HG03378 (cell line): Measurements from ENCODE around the gene TP53.
"Not testable (repeated sequence)": the region's sequence is repeated elsewhere in the genome, so short reads cannot be mapped to it uniquely, and the experiment has no call there.

Source experiments
- ATAC-seq: cut with Tn5 transposase; IDR thresholded peaks from one replicate; pipeline ENCODE4 v1.9.1; 2021; ENCODE audit warnings: mild to moderate bottlenecking, moderate library complexity; ENCODE audit not compliant: unreplicated experiment

Gene TP53

DNA sequence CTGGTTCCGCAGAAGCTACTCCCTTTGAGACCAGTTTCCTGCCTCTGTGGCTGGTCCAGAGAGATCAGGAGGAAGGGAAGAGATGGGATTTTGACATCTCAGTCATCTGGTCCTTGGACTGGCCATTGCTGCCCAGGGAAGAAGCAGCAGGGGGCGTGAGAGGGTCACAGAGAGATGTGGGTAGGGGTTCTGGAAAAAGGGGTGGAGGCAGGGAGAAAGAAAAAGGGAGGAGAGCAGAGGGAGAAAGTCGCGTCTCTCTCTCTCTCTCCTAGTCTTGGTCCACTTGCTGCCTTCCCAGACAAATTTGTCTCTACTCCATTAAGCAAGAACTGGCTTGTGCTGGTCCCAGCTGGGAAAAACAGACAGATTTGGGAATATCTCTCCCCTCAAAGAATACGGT is 52.9 kb downstream of the TP53 start:
- no peak for ATAC-seq

DNA sequence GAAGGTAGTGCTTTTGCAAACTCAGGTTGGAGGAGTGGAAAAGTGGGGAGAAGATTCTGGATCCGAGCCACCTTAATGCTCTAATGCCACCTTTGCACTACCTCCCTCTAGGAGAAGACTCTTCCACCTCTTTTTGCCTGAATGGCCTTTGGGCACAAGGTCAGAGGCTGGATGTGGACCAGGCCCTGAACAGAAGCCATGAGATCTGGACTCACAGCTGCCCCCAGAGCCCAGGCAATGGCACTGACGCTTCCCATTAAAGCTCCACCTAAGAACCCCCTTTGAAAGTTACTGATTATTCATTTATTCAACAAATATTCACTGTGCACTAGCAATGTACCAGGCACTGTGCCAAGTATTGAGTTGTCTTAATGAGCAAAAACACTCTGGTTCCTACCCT is 54.2 kb downstream of the TP53 start:
- ATAC-seq: no peak

DNA sequence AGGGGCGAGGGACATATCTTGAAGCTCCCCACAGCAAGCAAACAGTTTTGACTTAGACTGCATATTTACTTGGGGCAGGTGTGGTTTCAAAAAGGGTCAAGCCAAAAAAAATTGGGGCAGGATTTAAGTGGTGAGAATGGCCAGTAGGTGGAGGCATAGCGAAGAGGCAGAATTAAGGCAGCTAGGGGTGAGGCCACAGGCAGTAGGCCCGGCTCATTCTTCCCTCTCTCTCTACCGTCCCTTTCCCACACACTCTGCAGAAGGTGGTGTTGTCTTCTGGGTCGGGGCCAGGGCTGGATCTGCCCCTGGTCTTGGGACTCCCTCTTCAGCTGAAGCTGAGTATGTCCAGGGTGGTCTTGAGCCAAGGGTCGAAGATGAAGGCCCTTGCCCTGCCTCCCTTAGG is 54.8 kb downstream of the TP53 start:
- no peak for ATAC-seq

DNA sequence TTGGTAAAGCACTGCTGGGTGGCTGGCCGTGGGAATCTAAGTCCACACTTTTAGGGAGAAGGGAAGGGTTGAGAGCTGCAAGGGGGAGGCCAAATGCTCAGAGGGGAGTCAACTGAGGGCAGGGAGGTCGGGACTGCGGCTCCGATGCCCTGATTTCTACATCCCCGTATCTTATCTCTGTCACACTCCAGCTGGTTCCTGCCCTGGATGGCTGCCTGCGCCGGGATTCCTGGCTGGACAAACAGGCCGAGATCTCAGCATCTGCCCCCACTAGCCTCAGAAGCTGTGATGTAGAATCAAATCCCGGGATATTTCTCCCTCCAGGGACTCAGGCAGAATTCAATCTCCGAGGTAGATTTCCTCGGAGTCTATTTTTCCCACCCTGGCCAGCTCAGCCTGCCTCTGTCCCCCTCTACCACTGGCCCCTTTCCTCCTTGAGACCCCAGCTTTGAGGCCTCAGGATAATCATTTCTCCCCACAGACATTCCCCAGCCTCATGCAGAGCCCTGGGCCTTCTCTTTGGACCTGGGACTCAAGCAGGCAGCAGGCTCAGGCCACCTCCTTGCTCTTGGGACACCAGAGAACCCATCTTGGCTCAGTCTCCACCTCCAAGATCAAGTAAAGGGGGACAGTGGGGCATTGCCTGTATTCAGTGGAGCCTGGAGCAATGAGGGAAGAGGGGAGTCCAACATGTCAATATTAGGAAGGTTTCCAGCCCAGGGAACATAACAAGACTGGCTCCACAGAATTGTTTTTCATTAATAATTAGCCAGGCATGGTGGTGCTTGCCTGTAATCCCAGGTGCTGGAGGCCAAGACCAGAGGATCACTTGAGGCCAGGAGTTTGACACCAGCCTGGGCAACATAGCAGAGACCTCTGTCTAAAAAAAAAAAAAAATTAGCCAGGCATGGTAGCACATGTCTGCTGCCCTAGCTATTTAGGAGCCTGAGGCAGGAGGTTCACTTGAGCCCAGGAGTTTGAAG is 55.6 kb downstream of the TP53 start:
- no peak for ATAC-seq

DNA sequence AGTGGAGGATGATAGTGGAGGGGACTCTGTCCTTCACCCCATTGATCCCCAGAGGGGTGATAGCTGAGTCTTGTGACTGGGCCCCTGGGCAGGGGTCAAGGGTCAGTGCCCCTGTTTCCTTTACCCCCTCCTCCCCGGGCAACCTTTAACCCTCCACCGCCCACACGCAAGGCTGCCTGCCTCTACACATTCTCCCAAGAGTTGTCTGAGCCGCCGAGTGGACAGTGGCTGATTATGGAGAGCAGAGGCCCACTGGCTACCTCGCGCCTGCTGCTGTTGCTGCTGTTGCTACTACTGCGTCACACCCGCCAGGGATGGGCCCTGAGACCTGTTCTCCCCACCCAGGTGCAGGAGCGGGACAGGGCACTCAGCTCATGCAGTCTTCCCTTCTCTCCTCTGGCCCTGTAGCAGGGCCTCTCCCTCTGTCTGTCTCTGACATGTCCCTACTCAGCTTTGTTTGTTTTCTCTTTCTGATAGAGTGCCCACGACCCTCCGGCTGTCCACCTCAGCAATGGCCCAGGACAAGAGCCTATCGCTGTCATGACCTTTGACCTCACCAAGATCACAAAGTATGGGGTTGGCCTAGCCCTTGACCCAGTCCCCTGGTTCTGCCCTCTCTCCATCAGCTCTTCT is 57.2 kb downstream of the TP53 start, which contains the start of gene SHBG:
Gene SHBG (plus strand): TSS at position 197 of the 633 bp plus-strand sequence. CDS start 38 bp downstream, at position 235.
- no peak for ATAC-seq

DNA sequence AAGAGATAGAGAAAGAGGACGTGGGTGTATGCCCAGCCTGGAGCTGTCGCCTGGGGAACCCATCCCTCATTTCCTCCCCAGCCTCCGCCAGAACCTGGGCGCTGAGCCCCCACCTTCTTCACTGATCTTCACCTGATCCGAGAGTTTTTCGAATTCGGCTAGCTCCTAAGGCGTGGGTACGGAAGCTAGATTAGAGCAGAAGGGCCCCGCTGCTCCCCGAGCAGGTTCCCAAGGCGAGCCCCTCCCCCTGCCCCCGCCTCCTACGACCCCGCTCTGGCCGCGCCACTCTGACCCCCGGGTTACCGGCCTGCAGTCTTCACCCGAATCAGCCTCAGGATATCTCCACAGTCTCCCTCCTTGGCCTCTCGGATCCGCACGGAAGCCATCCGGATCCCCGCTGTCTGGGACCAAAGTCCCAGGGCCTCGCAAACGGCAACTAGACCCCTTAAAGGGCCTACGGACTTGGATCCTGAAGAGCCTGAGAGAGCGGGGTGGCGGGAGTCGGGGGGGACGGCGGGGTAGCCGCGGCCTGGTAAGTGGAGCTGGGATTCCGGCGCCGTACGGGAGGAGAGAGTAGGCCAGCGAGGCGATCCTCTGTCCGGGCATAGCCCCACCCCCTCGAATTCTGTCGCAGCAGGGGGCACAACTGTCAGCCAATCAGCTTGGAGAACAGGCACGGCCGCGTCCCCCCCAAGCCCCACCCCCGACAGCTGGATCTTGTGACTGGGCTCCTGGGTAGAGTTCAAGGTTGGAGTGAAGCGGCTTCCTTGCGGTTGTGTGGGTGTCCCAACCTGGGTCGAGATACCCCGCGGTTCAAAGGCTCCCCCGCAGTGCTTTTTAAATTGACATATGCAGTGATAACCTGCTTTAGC is 59.8 kb downstream of the TP53 start, which contains the start of gene SAT2:
Gene SAT2 (minus strand): TSS at position 572 of the 872 bp plus-strand sequence. CDS start 186 bp downstream, at position 386.
- no peak for ATAC-seq

DNA sequence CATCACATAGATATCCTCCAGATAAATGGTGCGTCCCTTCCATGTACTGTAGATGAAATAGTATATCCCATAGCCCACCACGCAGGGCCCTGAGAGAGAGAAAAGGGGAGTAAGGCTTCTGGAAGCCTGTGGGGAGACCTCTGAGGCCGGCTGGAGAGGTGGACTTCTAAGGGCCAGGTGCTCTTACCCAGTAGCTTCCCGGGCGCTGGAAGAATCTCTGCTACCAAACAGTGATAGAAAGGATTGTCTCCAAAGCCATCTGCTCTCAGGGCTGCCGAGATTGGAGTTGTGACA is 60.4 kb downstream of the TP53 start:
- no peak for ATAC-seq

DNA sequence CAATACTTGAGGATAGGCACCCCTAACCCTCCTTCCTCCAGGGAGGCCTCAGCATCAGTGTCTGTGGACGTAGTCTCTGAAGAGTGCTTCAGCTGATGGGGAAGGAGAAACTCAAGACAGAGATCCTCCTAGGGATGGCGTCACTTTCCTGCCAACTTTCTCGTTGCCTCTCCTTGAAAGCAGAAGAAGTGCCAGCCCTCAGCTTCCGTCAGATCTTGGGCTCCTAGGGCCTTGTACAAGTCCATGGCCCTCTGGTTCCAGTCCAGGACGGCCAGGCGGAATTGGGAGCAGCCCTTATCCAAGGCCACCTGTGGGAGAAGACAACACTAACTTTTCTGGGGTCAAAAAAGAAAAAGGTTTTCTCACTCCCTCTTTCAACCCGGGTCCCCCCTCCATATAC is 61.0 kb downstream of the TP53 start:
- no peak for ATAC-seq

DNA sequence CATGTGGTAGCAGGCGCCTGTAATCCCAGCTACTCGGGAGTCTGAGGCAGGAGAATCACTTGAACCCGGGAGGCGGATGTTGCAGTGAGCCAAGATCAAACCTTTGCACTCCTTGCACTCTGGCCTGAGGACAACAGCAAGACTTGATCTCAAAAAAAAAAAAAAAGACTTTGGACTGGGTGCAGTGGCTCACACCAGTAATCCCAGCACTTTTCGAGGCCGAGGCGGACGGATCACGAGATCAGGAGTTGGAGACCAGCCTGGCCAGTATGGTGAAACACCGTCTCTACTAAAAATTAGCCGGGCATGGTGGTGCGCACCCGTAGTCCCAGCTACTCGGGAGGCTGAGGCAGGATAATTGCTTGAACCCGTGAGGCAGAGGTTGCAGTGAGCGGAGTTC is 61.5 kb downstream of the TP53 start:
- ATAC-seq: not testable (repeated sequence)

DNA sequence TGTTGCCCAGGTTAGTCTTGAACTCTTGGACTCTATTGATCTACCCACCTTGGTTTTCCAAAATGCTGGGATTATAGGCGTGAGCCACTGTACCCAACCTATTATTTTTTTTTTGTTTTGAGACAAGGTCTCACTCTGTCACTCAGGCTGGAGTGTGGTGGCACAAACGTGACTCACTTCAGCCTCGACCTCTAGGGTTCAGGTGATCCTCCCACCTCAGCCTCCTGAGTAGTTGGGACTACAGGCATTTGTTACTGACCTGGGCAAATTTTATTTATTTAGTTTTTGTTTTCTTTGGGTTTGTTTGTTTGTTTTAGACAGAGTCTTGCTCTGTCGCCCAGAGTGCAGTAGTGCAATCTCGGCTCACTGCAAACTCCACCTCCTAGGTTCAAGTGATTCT is 63.6 kb downstream of the TP53 start:
- ATAC-seq: no peak

DNA sequence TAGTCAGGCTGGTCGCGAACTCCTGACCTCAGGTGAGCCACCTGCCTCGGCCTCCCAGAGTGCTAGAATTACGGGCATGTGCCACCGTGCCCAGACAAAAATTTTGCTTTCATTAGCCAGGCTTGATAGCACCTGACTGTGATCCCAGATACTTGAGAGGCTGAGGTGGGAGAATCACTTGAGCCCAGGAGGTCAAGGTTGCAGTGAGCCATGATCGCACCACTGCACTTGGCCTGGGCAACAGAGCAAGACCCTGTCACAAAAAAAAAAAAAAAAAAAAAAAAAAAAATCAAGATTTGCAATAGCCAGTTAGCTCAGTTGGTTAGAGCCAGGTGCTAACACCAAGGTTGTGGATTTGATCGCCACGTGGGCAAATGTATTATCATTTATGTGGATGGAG is 66.5 kb downstream of the TP53 start:
- no peak for ATAC-seq

DNA sequence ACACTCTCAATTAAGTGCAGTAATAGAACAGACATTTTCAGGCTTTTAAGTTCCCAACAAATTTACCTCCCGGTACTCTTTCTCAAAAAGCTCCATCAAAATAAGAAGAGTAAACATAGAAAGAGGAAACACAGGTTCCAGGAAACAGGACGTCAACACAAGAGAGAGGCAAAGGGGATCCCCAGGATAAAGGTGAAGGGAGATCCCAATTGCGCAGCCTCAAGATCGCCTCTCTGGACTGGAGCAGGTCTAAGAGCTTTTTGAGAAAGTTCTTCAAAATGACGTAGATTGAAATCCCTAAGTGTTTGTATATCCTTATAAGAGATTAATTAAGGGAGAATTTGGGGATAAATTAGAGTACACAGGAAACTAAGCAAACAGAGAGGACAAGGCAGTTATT is 68.7 kb downstream of the TP53 start:
- ATAC-seq: no peak
